Occipital lobe (tissue), 2 donors: ENCODE data around the gene TBC1D7. TPM values are rescaled to one million over a fixed set of nuclear protein-coding genes. Genes with fewer than 3 reads are reported as not detected.
A peak's percentile ranks its signal among the peaks of the same experiment; 100 is the strongest.

Source experiments
- DNase-seq: peaks from one replicate; lab custom pipeline; 2025; lab: John Stamatoyannopoulos, UW
- total RNA-seq: library from RNA; depleted of rRNA; stranded (reverse); fragments of >200 nt; gene quantifications from one replicate; pipeline ENCODE4 v1.2.3, GENCODE V29; 2014

The TBC1D7 gene
- total RNA-seq, 1 donor from 2014 or later: 41.8 TPM

DNA sequence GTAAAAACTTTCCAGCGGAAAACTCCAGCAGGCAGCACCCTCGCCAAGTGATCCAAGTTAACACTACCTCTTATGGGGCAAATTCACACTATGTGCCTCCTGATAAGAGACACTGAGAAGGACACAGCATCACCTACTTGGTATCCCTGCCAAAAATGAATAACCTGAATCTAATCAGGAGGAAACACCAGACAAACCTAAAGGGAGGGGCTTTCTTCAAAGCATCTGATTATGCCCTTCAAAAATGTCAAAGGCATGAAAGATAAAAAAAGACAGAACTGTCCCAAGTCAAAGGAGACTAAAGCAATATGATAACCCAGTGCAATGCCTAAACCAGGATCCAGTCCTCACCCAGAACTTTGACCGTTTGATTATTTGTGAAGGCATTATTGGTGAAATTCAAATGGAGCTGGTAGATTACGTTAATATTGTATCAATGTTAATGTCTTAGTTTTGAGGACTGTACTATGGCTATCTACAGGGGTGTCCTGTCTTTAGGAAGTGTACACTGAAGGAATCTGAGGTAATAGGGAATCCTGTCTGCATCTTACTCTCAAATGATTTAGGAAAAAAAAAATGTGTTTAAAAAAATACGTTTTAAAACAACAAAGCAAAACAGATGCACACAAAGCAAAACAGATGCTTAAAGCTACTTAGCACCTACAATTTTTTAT lies 8.3 kb downstream of the TBC1D7 start:
- no peak for DNase-seq

DNA sequence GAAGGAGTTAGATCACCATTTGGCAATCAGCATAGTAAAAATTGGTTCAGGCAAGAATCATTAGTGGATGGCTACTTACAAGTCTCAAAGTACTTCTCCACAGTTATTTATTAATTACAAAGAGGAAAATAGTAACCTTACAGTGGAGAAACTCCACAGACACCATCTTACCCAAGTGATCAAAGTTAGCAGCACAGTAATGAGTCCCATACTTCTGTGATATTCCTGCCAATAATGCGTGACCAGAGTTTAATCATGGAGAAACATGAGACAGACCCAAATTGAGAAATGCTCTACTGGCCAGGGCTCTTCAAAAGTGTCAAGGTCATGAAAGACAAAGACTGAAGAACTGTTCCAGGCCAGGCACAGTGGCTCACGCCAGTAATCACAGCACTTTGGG lies 9.5 kb downstream of the TBC1D7 start:
- no peak for DNase-seq

- no peak for DNase-seq
These were observed 12.4 kb downstream of the TBC1D7 start for GRCh38 chr6:13315896-13316295.

DNA sequence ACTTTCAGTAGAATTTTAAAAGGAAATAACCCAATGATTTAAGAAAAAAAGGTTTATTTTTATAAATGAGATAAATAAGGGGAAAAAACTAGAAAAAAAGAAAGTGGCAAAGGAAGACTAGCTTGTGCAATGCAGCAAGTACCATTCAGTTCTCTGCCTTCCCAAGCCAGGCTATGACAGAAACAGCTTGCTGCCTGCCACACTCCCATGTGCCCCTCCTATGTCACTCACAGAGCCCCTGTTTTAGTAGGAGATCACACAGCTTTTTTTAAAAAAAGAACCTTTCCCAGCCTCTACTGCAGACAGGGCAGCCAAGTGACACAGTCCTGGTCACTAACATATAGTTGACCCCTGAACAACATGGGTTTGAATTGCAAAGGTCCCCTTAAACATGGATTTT lies 13.5 kb downstream of the TBC1D7 start:
- DNase-seq: no peak

DNA sequence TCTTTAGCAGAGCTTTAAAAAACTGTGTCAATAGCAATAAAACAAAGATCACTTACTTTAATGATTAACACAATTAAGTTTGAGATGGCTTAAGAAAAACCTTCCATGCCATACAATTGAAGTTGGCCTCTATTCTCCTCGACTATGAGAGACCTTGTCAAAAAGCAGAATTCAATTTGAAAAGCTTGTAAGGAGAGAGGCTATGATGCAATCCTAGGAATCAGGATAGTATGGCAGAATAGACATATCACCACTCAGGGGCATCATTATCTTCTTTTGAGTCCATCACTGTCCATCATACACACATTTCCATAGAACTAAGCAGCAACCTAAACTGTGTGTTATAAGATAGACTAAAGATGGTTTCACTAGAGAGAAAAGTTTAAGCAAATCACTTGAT lies 17.2 kb downstream of the TBC1D7 start:
- DNase-seq: no peak

GRCh38 chr6:13308332-13308731 lies 20.0 kb downstream of the TBC1D7 start:
- DNase-seq: no peak

DNA sequence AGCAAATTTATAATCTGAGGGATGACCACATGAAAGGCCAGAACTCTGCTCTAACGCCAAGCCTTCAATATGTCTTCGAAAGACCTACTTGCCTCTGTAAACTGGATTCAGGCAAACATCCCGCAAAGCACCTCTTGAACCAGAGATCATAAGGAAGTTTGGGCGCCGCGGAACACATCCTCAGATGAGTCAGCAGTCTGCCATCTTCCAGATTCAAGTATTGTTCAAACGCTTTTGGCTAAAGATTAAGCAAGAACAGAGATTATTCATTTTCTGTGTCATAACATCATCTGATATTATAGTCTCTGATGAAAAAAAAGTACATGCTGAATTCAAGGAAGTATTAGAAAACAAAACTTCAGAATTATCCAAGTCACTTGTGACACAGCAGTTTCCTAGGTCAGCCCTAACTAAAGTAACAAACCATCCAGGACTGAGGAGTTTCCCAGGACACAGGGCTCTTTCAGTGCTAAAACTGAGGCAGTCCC lies 20.8 kb downstream of the TBC1D7 start:
- DNase-seq: no peak

GRCh38 chr6:13305791-13306190 lies 22.5 kb downstream of the TBC1D7 start:
- DNase-seq: no peak

DNA sequence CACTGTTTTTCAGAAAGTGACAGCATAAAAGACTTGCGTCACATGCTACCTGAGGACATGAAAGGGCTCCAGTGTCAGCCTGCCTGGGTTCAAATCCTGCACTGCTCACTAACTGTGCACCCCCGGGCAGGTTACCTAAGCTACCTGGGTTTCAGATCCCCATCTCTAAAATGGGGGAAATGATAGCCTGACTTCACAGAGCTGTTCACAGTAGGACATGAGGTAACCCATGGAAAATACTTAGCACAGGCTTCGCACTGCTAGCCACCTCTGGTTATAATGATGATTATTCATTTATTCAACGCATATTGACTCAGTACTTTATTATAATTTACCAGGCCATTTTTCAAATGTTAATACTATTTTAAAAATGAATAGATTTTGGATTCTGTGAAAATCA lies 23.0 kb downstream of the TBC1D7 start:
- DNase-seq: no peak

GRCh38 chr6:13304580-13305260 lies 23.6 kb downstream of the TBC1D7 start:
- DNase-seq: no peak

DNA sequence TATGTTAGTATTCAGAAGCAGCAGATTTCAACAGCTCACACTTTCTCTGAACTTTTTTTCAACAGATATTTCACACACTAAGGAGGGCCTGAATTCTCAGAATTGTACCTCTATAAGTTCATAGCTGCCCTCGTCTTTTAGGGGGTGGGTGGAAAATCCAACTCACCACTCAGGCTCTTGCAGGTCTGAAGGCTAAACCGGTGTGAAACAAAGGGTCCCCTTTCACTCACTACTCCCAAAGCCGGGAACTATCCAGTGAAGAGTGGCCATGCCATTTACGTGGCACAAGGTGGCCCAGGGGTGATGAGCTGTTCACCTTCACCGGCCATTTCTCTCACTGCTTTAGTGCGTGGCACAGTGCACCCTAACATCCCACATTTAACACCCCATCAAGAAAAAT lies 24.2 kb downstream of the TBC1D7 start:
- no peak for DNase-seq

- DNase-seq: no peak
These were observed 24.7 kb downstream of the TBC1D7 start for GRCh38 chr6:13303668-13304017.

DNA sequence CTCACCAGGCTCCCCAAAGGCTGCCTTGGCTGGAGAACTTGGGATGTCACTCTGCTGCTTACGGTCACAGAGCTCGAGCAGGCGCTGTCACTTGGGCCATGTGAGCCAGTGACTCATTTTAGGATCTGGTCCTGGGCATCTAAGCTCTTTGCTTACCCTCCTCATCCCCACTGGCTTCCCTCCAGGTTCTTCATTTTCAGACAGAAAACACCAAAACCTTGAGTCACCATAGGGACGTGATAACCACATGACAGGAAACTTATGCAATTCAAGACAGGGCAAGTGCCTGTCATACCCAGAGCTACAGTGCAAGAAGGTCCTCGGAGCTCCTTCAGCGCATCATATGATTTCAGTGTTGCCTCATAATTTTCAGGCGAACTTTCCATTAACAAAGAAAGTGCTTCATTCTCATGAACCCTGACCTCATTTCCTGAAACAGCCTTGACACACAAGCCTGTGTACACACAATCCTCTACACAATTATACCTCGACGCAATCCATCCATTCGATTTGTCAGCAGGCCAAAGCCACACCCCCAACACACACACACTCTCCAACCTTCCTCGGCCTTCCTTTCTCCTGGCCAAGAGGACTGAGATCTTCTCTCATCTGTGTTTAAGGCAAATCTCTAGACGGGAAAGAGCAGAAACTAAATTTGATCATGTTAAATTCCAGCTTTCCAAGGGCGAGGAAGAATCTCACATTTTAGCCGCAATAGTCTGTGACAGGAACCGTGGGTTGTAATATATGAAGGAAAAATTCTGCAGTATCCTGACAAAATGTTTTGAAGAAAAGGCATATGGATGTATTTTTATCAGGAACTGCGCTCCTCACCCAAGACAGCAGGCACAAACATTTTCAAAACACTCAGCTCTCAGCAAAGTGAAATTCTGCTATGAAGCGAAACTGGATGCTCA lies 25.3 kb downstream of the TBC1D7 start:
- DNase-seq: peak; percentile 72

DNA sequence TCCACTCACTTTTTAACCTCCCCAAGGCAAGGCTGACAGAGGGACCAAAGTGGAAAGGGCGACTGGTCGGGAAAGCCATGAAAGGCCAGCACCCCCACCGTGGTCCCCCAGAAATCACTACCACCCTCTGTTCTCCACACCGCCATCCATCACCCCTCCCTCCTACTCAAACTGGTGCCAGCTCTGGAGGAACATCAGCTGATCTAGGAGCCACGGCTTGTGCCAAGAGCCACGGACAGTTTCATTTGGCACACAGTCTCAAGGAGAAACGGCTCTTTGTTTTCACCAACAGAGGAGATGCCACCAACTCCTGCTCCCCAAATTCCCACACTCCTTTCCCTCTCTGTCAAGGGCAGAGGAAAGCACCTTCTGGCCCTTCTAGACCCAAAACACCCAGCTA lies 26.0 kb downstream of the TBC1D7 start:
- DNase-seq: no peak

GRCh38 chr6:13300643-13301590 lies 27.4 kb downstream of the TBC1D7 start:
- DNase-seq: no peak

DNA sequence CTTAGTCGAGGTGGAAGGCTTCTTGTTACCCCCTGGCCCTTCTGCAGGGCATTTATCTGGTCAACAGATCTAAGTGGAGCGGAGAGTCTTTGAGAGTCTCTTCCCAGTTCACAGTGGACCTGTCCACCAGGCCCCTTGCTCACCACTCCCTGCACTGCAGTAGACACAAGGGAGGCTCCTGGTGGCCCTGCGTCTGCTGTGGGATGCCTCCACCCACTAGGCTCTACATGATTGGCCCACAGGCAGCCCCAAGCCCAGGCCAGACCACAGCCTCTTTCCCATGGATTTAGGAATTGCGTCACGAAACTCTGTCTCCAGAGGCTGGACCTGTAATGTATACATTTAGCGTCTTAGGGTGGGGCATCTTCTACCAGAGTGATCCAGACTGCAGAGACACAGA lies 28.4 kb downstream of the TBC1D7 start:
- no peak for DNase-seq

DNA sequence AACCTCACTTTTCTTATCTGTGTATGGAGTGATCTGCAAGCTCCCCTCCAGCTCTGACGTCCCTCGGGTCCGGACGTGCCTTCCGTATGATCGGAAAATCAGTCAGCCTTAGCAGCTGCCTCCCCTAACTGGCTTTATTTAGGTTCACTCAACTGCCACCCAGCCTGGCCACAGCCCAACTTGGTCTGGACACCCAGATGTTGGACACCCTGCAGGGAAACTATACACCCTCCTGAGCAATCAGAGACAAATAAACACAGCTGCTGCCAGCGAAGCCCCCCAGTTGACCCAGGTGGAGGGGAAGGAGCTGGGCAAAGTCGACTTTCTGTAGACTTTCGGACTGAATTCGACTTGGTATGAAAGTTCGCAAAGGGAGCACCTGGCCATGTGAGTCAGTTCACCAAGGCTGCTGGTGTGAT lies 28.9 kb downstream of the TBC1D7 start:
- no peak for DNase-seq

- no peak for DNase-seq
These were observed 29.9 kb downstream of the TBC1D7 start for GRCh38 chr6:13298446-13298845.

GRCh38 chr6:13297391-13297790 lies 30.9 kb downstream of the TBC1D7 start:
- DNase-seq: no peak

- DNase-seq: no peak
These were observed 31.8 kb downstream of the TBC1D7 start for GRCh38 chr6:13296536-13296997.

- no peak for DNase-seq
These were observed 32.8 kb downstream of the TBC1D7 start for GRCh38 chr6:13295576-13295975.
